Sigmoid colon (tissue), 7 donors: ENCODE results near the gene MADD. TPM values are rescaled to one million over a fixed set of nuclear protein-coding genes. Genes with fewer than 3 reads are reported as not detected.
A peak's percentile ranks its signal among the peaks of the same experiment; 100 is the strongest.

ENCODE experiments used
- DNase-seq: peaks from one replicate; pipeline ENCODE4 v3.0.0-alpha.2; 2019
- H3K27ac ChIP-seq, 4 donors: fragments of 200-600 bp; sonication (generic); one replicate each; pipeline ENCODE4 v1.5.1; 2016 to 2019; ENCODE audit warnings: mild to moderate bottlenecking in 1 of 4
- H3K27me3 ChIP-seq, 3 donors: fragments of 200-600 bp; sonication (generic); one replicate each; pipeline ENCODE4 v1.5.1; 2019; ENCODE audit warnings: mild to moderate bottlenecking in 1 of 3
- H3K36me3 ChIP-seq, 4 donors: fragments of 200-600 bp; sonication (generic); one replicate each; pipeline ENCODE4 v1.5.1; 2016 to 2019
- H3K4me1 ChIP-seq, 4 donors: fragments of 200-600 bp; sonication (generic); one replicate each; pipeline ENCODE4 v1.5.1; 2017 to 2019
- H3K4me3 ChIP-seq, 4 donors: fragments of 200-600 bp; sonication (generic); one replicate each; pipeline ENCODE4 v1.5.1; 2017 to 2019; ENCODE audit warnings: mild to moderate bottlenecking in 2 of 4, moderate library complexity in 1 of 4
- H3K9me3 ChIP-seq, 4 donors: fragments of 200-600 bp in 3 of 4; sonication (generic) in 3 of 4; one replicate each; pipeline versions ENCODE4 v1.5.1 to v1.6.1; 2013 to 2019
- CTCF ChIP-seq, 4 experiments: fragments of 450-650 bp in 3 of 4; fragments of 200-600 bp in 1 of 4; IDR thresholded peaks; one replicate each; pipeline ENCODE4 v1.5.1; 2016 to 2019; ENCODE audit warnings: antibody characterized with exemption in 4 of 4, mild to moderate bottlenecking in 3 of 4, moderate library complexity in 2 of 4
- EP300 ChIP-seq, 4 donors: sonication (generic); formaldehyde crosslinking; IDR thresholded peaks; one replicate each; pipeline ENCODE4 v1.6.1; 2017; ENCODE audit warnings: antibody characterized with exemption in 4 of 4
- POLR2A ChIP-seq, 2 donors: fragments of 450-650 bp; IDR thresholded peaks; one replicate each; pipeline ENCODE4 v1.6.1; 2016; ENCODE audit warnings: antibody characterized with exemption in 2 of 2, mild to moderate bottlenecking in 2 of 2, moderate library complexity in 2 of 2
- POLR2AphosphoS5 ChIP-seq, 4 donors: sonication (generic); formaldehyde crosslinking; IDR thresholded peaks; one replicate each; pipeline ENCODE4 v1.6.1; 2017; ENCODE audit warnings: antibody characterized with exemption in 4 of 4
- WGBS, 2 donors: extraction: QIAGEN DNeasy Blood & Tissue Kit; methylation state at CpG; one replicate each; pipeline ENCODE4 v1.1.7; 2013; 5-methylcytosine and 5-hydroxymethylcytosine counted together
- intact Hi-C: fragments of 100-400 bp; cut with DNase I; formaldehyde crosslinking; loops from one replicate; pipeline ENCODE4 v1.15.1; 2023
- polyA plus RNA-seq, 3 donors: library from polyadenylated mRNA; stranded (reverse); fragments of 200-250 nt; gene quantifications; one replicate each; pipeline ENCODE4 v1.2.3, GENCODE V29; 2013
- total RNA-seq, 4 donors: library from RNA; depleted of rRNA; stranded (reverse); fragments of >200 nt; gene quantifications; one replicate each; pipeline ENCODE4 v1.1.0, GENCODE V29; 2016
- donor health status: healthy with polysubstance abuse.
- donor health status: Bipolar disorder and iron deficiency.
- donor health status: healthy.

Gene MADD
- total and polyA plus RNA-seq, 7 donors: 18.6 to 55.7 (median 32.5) TPM

GRCh38 chr11:47328449-47329390, 58.8 kb downstream of the MADD start:
- WGBS, 2 donors: 89 to 91% methylated on average over 29 of the region's 29 CpGs
- no peak overlapping the region for H3K4me3 ChIP-seq
- TF ChIP-seq POLR2AphosphoS5 (IDR thresholded peaks at IDR 0.05): no peak
- TF ChIP-seq POLR2A (IDR thresholded peaks at IDR 0.05): no peak
- no peak for TF ChIP-seq EP300 (IDR thresholded peaks at IDR 0.05)
- TF ChIP-seq CTCF (IDR thresholded peaks at IDR 0.05): no peak
- intact Hi-C loops: no loop called here
- H3K36me3 ChIP-seq: peaks cover 8 to 26% (median 15%) of the 10 kb centered on the region in 4 donors
- H3K27me3 ChIP-seq: no peaks in the 10 kb centered on the region
- H3K9me3 ChIP-seq: no peaks in the 10 kb centered on the region
- DNase-seq: no peak
- peaks cover 0 to 4% (median 0%) of the 10 kb centered on the region in 4 donors for H3K4me1 ChIP-seq
- no peak overlapping the region for H3K27ac ChIP-seq

GRCh38 chr11:47329431-47329986, 59.6 kb downstream of the MADD start:
- intact Hi-C loops: no loop called here
- H3K4me1 ChIP-seq: peaks cover 0 to 4% (median 0%) of the 10 kb centered on the region in 4 donors
- TF ChIP-seq POLR2A (IDR thresholded peaks at IDR 0.05) (no peak), CTCF (IDR thresholded peaks at IDR 0.05) (no peak), POLR2AphosphoS5 (IDR thresholded peaks at IDR 0.05) (no peak), EP300 (IDR thresholded peaks at IDR 0.05) (no peak)
- no peaks in the 10 kb centered on the region for H3K27me3 ChIP-seq
- H3K36me3 ChIP-seq: peaks cover 8 to 26% (median 15%) of the 10 kb centered on the region in 4 donors
- H3K4me3 ChIP-seq: no peak overlapping the region
- DNase-seq: no peak
- H3K9me3 ChIP-seq: no peaks in the 10 kb centered on the region
- WGBS, 2 donors: 89 to 91% methylated on average over 12 of the region's 12 CpGs
- H3K27ac ChIP-seq: no peak overlapping the region

- no peaks in the 10 kb centered on the region for H3K9me3 ChIP-seq
- TF ChIP-seq EP300 (IDR thresholded peaks at IDR 0.05): no peak
- no peak for TF ChIP-seq POLR2A (IDR thresholded peaks at IDR 0.05)
- TF ChIP-seq CTCF (IDR thresholded peaks at IDR 0.05): no peak
- no peak for TF ChIP-seq POLR2AphosphoS5 (IDR thresholded peaks at IDR 0.05)
- 65 to 77% methylated on average over 16 of the region's 16 CpGs for WGBS, 2 donors
- no peaks in the 10 kb centered on the region for H3K27me3 ChIP-seq
- peaks cover 8 to 26% (median 15%) of the 10 kb centered on the region in 4 donors for H3K36me3 ChIP-seq
- intact Hi-C loops: no loop called here
- no peak for DNase-seq
- no peak overlapping the region for H3K4me3 ChIP-seq
- H3K27ac ChIP-seq: peak overlapping the region in 2 of 4 donors; percentile 2
- H3K4me1 ChIP-seq: peaks cover 0 to 4% (median 0%) of the 10 kb centered on the region in 4 donors
These were observed 60.3 kb downstream of the MADD start for GRCh38 chr11:47329987-47330931.

DNA sequence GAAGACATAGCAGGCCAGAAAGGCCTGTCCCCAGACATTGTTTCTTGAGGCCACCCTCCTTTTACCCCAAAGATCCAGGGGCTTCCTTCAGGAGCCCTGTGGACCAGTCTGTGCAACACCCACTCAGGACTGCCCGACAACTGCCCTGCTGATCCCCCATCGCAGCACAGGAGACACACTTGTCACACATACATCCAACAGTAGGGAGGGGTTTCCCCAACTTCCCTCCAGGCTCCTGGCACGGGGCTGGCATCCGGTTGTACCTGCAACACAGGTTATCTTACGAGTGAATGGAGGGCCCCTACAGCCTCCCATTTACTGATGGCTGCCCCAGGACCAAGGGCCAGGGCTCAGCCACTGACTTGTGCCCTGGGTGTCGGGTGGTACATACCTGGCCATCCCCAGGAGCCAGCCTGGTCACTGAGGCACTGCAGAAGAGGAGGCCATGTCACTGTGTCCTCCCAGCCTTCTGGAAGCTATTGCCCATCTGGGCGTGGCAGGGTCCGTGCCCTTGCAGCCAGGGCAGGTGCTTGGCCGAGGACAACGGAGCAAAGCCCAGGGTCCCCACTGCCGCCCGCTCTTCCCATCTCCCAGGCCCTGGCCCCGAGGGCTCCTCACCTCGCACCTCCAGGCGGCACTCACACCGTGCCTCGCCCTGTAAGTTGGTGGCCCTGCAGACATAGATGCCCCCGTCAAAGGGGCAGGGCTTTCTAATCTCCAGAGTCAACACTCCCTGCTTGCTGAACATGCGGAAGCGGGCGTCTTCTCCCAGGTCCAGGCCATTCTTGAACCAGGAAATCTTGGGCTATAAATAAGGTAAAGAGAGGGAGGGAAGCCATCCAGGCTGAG, 61.7 kb downstream of the MADD start:
- no peaks in the 10 kb centered on the region for H3K9me3 ChIP-seq
- 39 to 74% methylated on average over 21 of the region's 21 CpGs for WGBS, 2 donors
- H3K27ac ChIP-seq: no peak overlapping the region
- intact Hi-C loops: no loop called here
- no peak for DNase-seq
- peaks cover 0 to 4% (median 0%) of the 10 kb centered on the region in 4 donors for H3K4me1 ChIP-seq
- H3K4me3 ChIP-seq: no peak overlapping the region
- TF ChIP-seq POLR2AphosphoS5 (IDR thresholded peaks at IDR 0.05) (no peak), CTCF (IDR thresholded peaks at IDR 0.05) (no peak), POLR2A (IDR thresholded peaks at IDR 0.05) (no peak), EP300 (IDR thresholded peaks at IDR 0.05) (no peak)
- peaks cover 8 to 26% (median 13%) of the 10 kb centered on the region in 4 donors for H3K36me3 ChIP-seq
- H3K27me3 ChIP-seq: no peaks in the 10 kb centered on the region
